ENCODE results near the gene BMP4. TPM values are rescaled to one million over a fixed set of nuclear protein-coding genes. Genes with fewer than 3 reads are reported as not detected.
"Not testable (repeated sequence)": the region's sequence is repeated elsewhere in the genome, so short reads cannot be mapped to it uniquely, and the experiment has no call there.

Gene BMP4
- under 1 TPM in 1 of 2 donors, not detected in 1; 0.21 TPM for total RNA-seq

- Mint-ChIP-seq H3K27ac (no peak within 1 kb of the TSS), H3K36me3 (ENCODE audit: insufficient read depth in 2 of 2) (no peaks in the 10 kb centered on the region), H3K9me3 (no peaks in the 10 kb centered on the region), H3K27me3 (ENCODE audit: low read depth) (peaks cover 71% of the 10 kb centered on the region), H3K4me3 (peak within 1 kb of the TSS; percentile 77 to 92), H3K4me1 (ENCODE audit: low read depth) (peaks cover 31% of the 10 kb centered on the region)
- DNase-seq (peak; percentile 18 to 37), ATAC-seq (replicated peaks in 1 of 2) (peak; percentile 41 to 46)
Observed at GRCh38 chr14:53956427-53957201, at the start of gene BMP4. Gene BMP4, minus strand, starts transcription at chr14:53956825. Its CDS starts 4,603 bp downstream, at chr14:53952222.

GRCh38 chr14:54003064-54003463 is 46.4 kb upstream of the BMP4 start:
- H3K4me3 Mint-ChIP-seq: no peak overlapping the region
- H3K4me1 Mint-ChIP-seq (ENCODE audit: low read depth): no peaks in the 10 kb centered on the region
- DNase-seq (no peak), ATAC-seq (replicated peaks in 1 of 2) (no peak)
- peaks cover 2 to 6% of the 10 kb centered on the region in 2 donors for H3K9me3 Mint-ChIP-seq
- H3K36me3 Mint-ChIP-seq (ENCODE audit: insufficient read depth in 2 of 2): peaks cover 0 to 2% of the 10 kb centered on the region in 2 donors
- H3K27me3 Mint-ChIP-seq (ENCODE audit: low read depth): peaks cover 12% of the 10 kb centered on the region
- H3K27ac Mint-ChIP-seq: no peak overlapping the region

- H3K27me3 Mint-ChIP-seq (ENCODE audit: low read depth): peaks cover 12% of the 10 kb centered on the region
- H3K4me1 Mint-ChIP-seq (ENCODE audit: low read depth): no peaks in the 10 kb centered on the region
- peaks cover 2 to 6% of the 10 kb centered on the region in 2 donors for H3K9me3 Mint-ChIP-seq
- no peak for DNase-seq
- no peak overlapping the region for H3K4me3 Mint-ChIP-seq
- H3K36me3 Mint-ChIP-seq (ENCODE audit: insufficient read depth in 2 of 2): peaks cover 0 to 2% of the 10 kb centered on the region in 2 donors
- ATAC-seq (replicated peaks in 1 of 2): no peak
- H3K27ac Mint-ChIP-seq: no peak overlapping the region
Observed at GRCh38 chr14:54002653-54003052, 46.0 kb upstream of the BMP4 start.

- no peak overlapping the region for H3K4me3 Mint-ChIP-seq
- peaks cover 12% of the 10 kb centered on the region for H3K27me3 Mint-ChIP-seq (ENCODE audit: low read depth)
- DNase-seq (no peak), ATAC-seq (replicated peaks in 1 of 2) (no peak)
- no peaks in the 10 kb centered on the region for H3K36me3 Mint-ChIP-seq (ENCODE audit: insufficient read depth in 2 of 2)
- H3K4me1 Mint-ChIP-seq (ENCODE audit: low read depth): no peaks in the 10 kb centered on the region
- peaks cover 2 to 3% of the 10 kb centered on the region in 2 donors for H3K9me3 Mint-ChIP-seq
- H3K27ac Mint-ChIP-seq: no peak overlapping the region
Observed at GRCh38 chr14:54001189-54001878, 44.7 kb upstream of the BMP4 start.

GRCh38 chr14:54000341-54000811 is 43.8 kb upstream of the BMP4 start:
- Mint-ChIP-seq H3K4me3 (no peak overlapping the region), H3K9me3 (no peaks in the 10 kb centered on the region), H3K36me3 (ENCODE audit: insufficient read depth in 2 of 2) (no peaks in the 10 kb centered on the region), H3K27ac (no peak overlapping the region), H3K27me3 (ENCODE audit: low read depth) (peaks cover 12% of the 10 kb centered on the region), H3K4me1 (ENCODE audit: low read depth) (no peaks in the 10 kb centered on the region)
- ATAC-seq (replicated peaks in 1 of 2): no peak
- DNase-seq: no peak

- DNase-seq (no peak), ATAC-seq (replicated peaks in 1 of 2) (no peak)
- H3K4me3 Mint-ChIP-seq: no peak overlapping the region
- no peak overlapping the region for H3K27ac Mint-ChIP-seq
- peaks cover 12% of the 10 kb centered on the region for H3K27me3 Mint-ChIP-seq (ENCODE audit: low read depth)
- H3K36me3 Mint-ChIP-seq (ENCODE audit: insufficient read depth in 2 of 2): no peaks in the 10 kb centered on the region
- H3K4me1 Mint-ChIP-seq (ENCODE audit: low read depth): no peaks in the 10 kb centered on the region
- H3K9me3 Mint-ChIP-seq: no peaks in the 10 kb centered on the region
Observed at GRCh38 chr14:53999061-53999488, 42.5 kb upstream of the BMP4 start.

GRCh38 chr14:53996041-53996440 is 39.4 kb upstream of the BMP4 start:
- Mint-ChIP-seq H3K9me3 (no peaks in the 10 kb centered on the region), H3K36me3 (ENCODE audit: insufficient read depth in 2 of 2) (no peaks in the 10 kb centered on the region), H3K4me1 (ENCODE audit: low read depth) (no peaks in the 10 kb centered on the region), H3K27me3 (ENCODE audit: low read depth) (peaks cover 11% of the 10 kb centered on the region), H3K4me3 (no peak overlapping the region), H3K27ac (no peak overlapping the region)
- no peak for ATAC-seq (replicated peaks in 1 of 2)
- no peak for DNase-seq

GRCh38 chr14:53993920-53994607 is 37.4 kb upstream of the BMP4 start:
- Mint-ChIP-seq H3K9me3 (no peaks in the 10 kb centered on the region), H3K4me3 (no peak overlapping the region), H3K27me3 (ENCODE audit: low read depth) (peaks cover 5% of the 10 kb centered on the region), H3K36me3 (ENCODE audit: insufficient read depth in 2 of 2) (no peaks in the 10 kb centered on the region), H3K4me1 (ENCODE audit: low read depth) (no peaks in the 10 kb centered on the region), H3K27ac (no peak overlapping the region)
- DNase-seq: no peak
- no peak for ATAC-seq (replicated peaks in 1 of 2)

- no peak for DNase-seq
- peaks cover 5% of the 10 kb centered on the region for H3K27me3 Mint-ChIP-seq (ENCODE audit: low read depth)
- peaks cover 4 to 8% of the 10 kb centered on the region in 2 donors for H3K9me3 Mint-ChIP-seq
Observed at GRCh38 chr14:53990978-53991377, 34.4 kb upstream of the BMP4 start.

GRCh38 chr14:53986718-53987117 is 30.1 kb upstream of the BMP4 start:
- H3K36me3 Mint-ChIP-seq (ENCODE audit: insufficient read depth in 2 of 2): peaks cover 9 to 10% of the 10 kb centered on the region in 2 donors
- ATAC-seq (replicated peaks in 1 of 2); DNase-seq; H3K4me3 Mint-ChIP-seq; H3K4me1 Mint-ChIP-seq (ENCODE audit: low read depth); H3K27ac Mint-ChIP-seq; H3K27me3 Mint-ChIP-seq (ENCODE audit: low read depth): not testable (repeated sequence)
- peaks cover 13 to 14% of the 10 kb centered on the region in 2 donors for H3K9me3 Mint-ChIP-seq

More at GRCh38 chr14:53990978-53991377, 34.4 kb upstream of the BMP4 start:
- no peak for ATAC-seq (replicated peaks in 1 of 2)
- Mint-ChIP-seq H3K4me3 (no peak overlapping the region), H3K4me1 (ENCODE audit: low read depth) (no peaks in the 10 kb centered on the region), H3K27ac (no peak overlapping the region), H3K36me3 (ENCODE audit: insufficient read depth in 2 of 2) (peaks cover 3 to 7% of the 10 kb centered on the region in 2 donors)

- H3K4me3 Mint-ChIP-seq; H3K27me3 Mint-ChIP-seq (ENCODE audit: low read depth); ATAC-seq (replicated peaks in 1 of 2); H3K4me1 Mint-ChIP-seq (ENCODE audit: low read depth); DNase-seq; H3K27ac Mint-ChIP-seq: not testable (repeated sequence)
- Mint-ChIP-seq H3K9me3 (peaks cover 13 to 14% of the 10 kb centered on the region in 2 donors), H3K36me3 (ENCODE audit: insufficient read depth in 2 of 2) (peaks cover 9 to 10% of the 10 kb centered on the region in 2 donors)
Observed at GRCh38 chr14:53984958-53985357, 28.3 kb upstream of the BMP4 start.

- H3K4me1 Mint-ChIP-seq (ENCODE audit: low read depth): no peaks in the 10 kb centered on the region
- DNase-seq (no peak), ATAC-seq (replicated peaks in 1 of 2) (no peak)
- H3K4me3 Mint-ChIP-seq: no peak overlapping the region
- peaks cover 13 to 14% of the 10 kb centered on the region in 2 donors for H3K9me3 Mint-ChIP-seq
- no peak overlapping the region for H3K27ac Mint-ChIP-seq
- H3K36me3 Mint-ChIP-seq (ENCODE audit: insufficient read depth in 2 of 2): peaks cover 9 to 10% of the 10 kb centered on the region in 2 donors
- no peaks in the 10 kb centered on the region for H3K27me3 Mint-ChIP-seq (ENCODE audit: low read depth)
Observed at GRCh38 chr14:53983112-53983511, 26.5 kb upstream of the BMP4 start.

GRCh38 chr14:53982546-53982945 is 25.9 kb upstream of the BMP4 start:
- Mint-ChIP-seq H3K27me3 (ENCODE audit: low read depth) (no peaks in the 10 kb centered on the region), H3K36me3 (ENCODE audit: insufficient read depth in 2 of 2) (peaks cover 7 to 9% of the 10 kb centered on the region in 2 donors), H3K9me3 (peaks cover 8 to 14% of the 10 kb centered on the region in 2 donors), H3K27ac (no peak overlapping the region), H3K4me3 (no peak overlapping the region), H3K4me1 (ENCODE audit: low read depth) (no peaks in the 10 kb centered on the region)
- DNase-seq (no peak), ATAC-seq (replicated peaks in 1 of 2) (no peak)

Measured in activated T-cell treated with anti-CD3 and anti-CD28 coated beads, Interleukin-2, amount 50 U/mL, for 72 hours (primary cell).